RWPE2 (cell line): Measurements from ENCODE around the gene LAMB4.

Source experiments
- ATAC-seq: fragments of 200-7000 bp; cut with Tn5 transposase; 3 replicates; pipeline ENCODE4 v1.9.1; 2021; ENCODE audit warnings: low read depth
- DNase-seq: peaks from one replicate; pipeline ENCODE4 v3.0.0-alpha.2; 2020; ENCODE audit warnings: low spot score
- H3K27ac ChIP-seq: fragments of 450-650 bp; 2 replicates; pipeline ENCODE4 v1.5.1; 2017; ENCODE audit warnings: mild to moderate bottlenecking; ENCODE audit not compliant: poor library complexity, severe bottlenecking
- H3K27me3 ChIP-seq: fragments of 250-450 bp; sonication (Bioruptor Pico); 2 replicates; pipeline ENCODE4 v1.5.1; 2021; ENCODE audit warnings: mild to moderate bottlenecking, moderate library complexity; ENCODE audit not compliant: insufficient read depth, poor library complexity, severe bottlenecking
- H3K36me3 ChIP-seq: fragments of 250-450 bp; sonication (Bioruptor Pico); 2 replicates; pipeline ENCODE4 v1.5.1; 2020; ENCODE audit warnings: low read depth, mild to moderate bottlenecking, moderate library complexity
- H3K4me1 ChIP-seq: fragments of 250-450 bp; sonication (Bioruptor Pico); 2 replicates; pipeline ENCODE4 v1.5.1; 2021; ENCODE audit warnings: mild to moderate bottlenecking, moderate library complexity; ENCODE audit not compliant: insufficient read depth, poor library complexity, severe bottlenecking
- H3K4me3 ChIP-seq: fragments of 250-450 bp; sonication (Bioruptor Pico); 2 replicates; pipeline ENCODE4 v1.5.1; 2021; ENCODE audit warnings: mild to moderate bottlenecking, moderate library complexity; ENCODE audit not compliant: severe bottlenecking
- H3K9me3 ChIP-seq: fragments of 250-450 bp; sonication (Bioruptor Pico); 2 replicates; pipeline ENCODE4 v1.5.1; 2021; ENCODE audit warnings: mild to moderate bottlenecking, moderate library complexity; ENCODE audit not compliant: severe bottlenecking
- TF ChIP-seq, protein P1 (sequence below): fragments of 450-650 bp; IDR thresholded peaks from one replicate; pipeline ENCODE4 v1.5.1; 2017; ENCODE audit warnings: mild to moderate bottlenecking, moderate library complexity; ENCODE audit not compliant: poor library complexity, severe bottlenecking

The LAMB4 gene

DNA sequence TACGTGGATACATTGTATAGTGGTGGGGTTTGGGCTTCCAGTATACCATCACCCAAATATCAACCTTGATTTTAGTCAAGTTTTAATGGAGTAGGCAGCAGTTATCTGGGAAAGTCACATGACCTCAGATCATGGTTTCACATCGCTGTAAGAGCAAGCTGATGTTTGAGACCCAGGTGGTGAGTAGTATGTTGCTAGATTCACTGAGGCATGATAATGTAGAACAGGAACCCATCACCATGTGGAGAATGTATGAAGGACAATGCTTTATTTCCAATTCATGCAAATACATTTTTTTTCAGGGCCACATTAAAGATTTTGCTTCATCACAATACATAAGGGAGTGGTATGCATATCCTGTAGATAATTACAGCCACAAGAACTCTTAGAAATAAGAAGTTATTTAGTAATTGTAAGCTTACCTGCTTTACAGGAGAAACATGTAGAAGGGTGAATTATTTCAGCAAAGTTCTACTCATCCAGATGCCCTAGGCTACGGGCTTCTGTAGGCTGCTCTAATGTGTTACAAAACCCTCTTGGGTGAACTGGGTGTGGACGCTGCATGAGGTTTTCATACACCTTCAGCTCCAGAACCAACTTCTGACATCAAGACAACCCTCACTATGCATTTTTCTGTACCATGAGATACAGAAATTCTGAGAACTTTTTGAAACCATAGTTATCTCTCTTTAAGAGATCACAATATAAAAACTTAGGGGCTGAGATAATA is 27.6 kb upstream of the LAMB4 start:
- ATAC-seq, result peak; percentile 44; the same call in 1 of the 3 replicates
- H3K27ac ChIP-seq, result no peak overlapping the region

DNA sequence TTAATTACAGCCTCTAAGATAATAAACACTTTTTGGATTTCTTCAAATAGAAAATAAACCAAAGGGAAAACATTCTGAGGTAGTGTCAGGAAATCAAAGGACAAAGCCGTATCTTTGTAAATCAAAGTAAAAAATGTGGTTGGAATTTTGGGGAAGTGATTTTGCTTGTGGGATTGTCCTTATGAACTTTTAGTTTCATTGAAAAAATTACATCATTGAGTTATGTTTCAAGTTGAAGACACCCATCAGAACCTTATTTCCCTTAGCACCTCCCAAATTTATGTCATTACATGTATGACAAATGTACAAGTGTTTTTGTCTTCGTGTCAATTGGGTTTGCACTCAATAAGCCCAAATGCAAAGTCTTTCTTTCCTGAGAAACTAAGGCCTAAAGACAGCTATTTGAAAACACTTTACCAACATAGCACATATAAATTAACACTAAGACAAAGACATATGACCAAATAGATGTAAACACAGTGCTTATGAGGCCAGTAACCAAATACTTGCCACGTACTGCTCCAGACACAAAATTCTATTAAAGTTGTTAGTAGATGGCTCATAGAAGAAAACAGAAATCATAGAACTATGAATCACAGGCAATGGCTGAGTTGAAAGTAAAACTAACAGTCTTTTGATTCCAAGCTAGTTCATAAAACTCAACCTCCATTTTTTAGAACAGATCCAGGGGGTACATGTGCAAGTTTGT is 26.9 kb upstream of the LAMB4 start:
- TF ChIP-seq, protein P1, sequence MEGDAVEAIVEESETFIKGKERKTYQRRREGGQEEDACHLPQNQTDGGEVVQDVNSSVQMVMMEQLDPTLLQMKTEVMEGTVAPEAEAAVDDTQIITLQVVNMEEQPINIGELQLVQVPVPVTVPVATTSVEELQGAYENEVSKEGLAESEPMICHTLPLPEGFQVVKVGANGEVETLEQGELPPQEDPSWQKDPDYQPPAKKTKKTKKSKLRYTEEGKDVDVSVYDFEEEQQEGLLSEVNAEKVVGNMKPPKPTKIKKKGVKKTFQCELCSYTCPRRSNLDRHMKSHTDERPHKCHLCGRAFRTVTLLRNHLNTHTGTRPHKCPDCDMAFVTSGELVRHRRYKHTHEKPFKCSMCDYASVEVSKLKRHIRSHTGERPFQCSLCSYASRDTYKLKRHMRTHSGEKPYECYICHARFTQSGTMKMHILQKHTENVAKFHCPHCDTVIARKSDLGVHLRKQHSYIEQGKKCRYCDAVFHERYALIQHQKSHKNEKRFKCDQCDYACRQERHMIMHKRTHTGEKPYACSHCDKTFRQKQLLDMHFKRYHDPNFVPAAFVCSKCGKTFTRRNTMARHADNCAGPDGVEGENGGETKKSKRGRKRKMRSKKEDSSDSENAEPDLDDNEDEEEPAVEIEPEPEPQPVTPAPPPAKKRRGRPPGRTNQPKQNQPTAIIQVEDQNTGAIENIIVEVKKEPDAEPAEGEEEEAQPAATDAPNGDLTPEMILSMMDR, result no peak
- ATAC-seq (no peak), DNase-seq (no peak)
- no peak overlapping the region for H3K27ac ChIP-seq
- H3K4me3 ChIP-seq, result no peak overlapping the region
- H3K27me3 ChIP-seq, result no peaks in the 10 kb centered on the region
- no peaks in the 10 kb centered on the region for H3K36me3 ChIP-seq
- H3K9me3 ChIP-seq, result no peaks in the 10 kb centered on the region
- H3K4me1 ChIP-seq, result peaks cover 13% of the 10 kb centered on the region

More for the DNA sequence above, 27.6 kb upstream of the LAMB4 start:
- TF ChIP-seq, protein P1, result no peak
- Histone ChIP-seq H3K36me3 (no peaks in the 10 kb centered on the region), H3K4me1 (peaks cover 13% of the 10 kb centered on the region), H3K9me3 (no peaks in the 10 kb centered on the region), H3K27me3 (no peaks in the 10 kb centered on the region), H3K4me3 (no peak overlapping the region)
- DNase-seq, result no peak

DNA sequence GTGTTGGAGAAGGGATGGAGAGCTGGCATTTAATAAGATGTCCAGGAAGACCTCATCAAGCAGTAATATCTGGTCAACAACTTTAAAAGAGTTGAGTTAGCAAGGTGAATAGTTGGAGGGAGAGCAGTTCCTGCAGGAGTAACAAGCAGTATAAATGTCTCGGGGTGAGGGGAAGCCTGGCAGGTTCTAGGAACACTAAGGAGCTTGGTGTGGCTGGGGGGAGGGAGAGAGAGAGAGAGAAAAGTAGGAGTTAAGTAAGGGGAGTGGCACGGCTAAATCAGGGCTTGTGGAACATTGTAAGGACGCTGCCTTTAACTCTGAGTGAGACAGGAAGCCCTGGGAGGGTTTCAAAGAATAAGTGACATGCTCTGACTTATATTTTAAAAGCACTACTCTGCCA is 22.0 kb upstream of the LAMB4 start:
- no peak for ATAC-seq

DNA sequence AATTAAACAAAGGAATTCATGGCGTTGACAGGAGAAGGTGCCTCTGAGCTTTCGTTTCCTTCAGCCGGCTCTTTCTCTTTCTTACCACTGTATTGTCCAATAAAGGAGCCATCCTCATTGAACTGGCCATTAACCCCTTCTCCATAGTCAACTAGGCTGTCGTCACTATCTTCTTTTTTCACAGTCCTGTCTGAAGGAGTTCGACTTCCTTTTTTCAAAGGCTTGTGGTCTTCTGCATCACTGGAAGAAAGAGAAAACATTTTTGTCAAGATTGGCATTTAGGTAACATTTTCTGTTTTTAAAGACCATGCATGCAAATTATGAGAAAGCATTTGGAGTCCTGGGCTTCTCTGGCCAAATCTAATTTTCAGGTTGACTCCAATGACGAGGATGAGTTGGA is 19.7 kb upstream of the LAMB4 start:
- Histone ChIP-seq H3K36me3 (no peaks in the 10 kb centered on the region), H3K9me3 (no peaks in the 10 kb centered on the region), H3K4me3 (no peak overlapping the region), H3K27me3 (no peaks in the 10 kb centered on the region), H3K27ac (no peak overlapping the region), H3K4me1 (no peaks in the 10 kb centered on the region)
- no peak for ATAC-seq
- TF ChIP-seq, protein P1, result no peak
- DNase-seq, result no peak

More for the DNA sequence above, 22.0 kb upstream of the LAMB4 start:
- no peaks in the 10 kb centered on the region for H3K36me3 ChIP-seq
- no peaks in the 10 kb centered on the region for H3K27me3 ChIP-seq
- TF ChIP-seq, protein P1, result no peak
- no peaks in the 10 kb centered on the region for H3K4me1 ChIP-seq
- no peak for DNase-seq
- no peaks in the 10 kb centered on the region for H3K9me3 ChIP-seq
- H3K4me3 ChIP-seq, result no peak overlapping the region
- H3K27ac ChIP-seq, result no peak overlapping the region

DNA sequence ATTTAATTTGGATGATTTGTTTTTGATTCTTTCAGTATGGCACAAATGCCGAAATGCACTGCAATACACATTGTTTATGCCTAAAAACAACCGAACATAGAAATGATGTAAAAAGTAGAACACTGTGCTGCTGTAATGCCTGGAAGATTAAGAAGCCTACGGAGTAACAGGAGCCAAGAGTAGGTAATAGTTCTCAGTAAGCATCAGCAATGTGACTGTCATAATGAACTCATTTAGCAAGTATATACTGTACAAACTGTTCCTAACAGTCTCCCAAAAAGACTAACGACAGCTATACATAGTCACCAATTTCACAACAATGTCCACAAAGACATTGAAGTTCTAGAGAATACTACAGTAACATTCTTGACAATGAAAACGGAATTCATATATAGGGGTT is 19.0 kb upstream of the LAMB4 start:
- Histone ChIP-seq H3K4me3 (no peak overlapping the region), H3K36me3 (no peaks in the 10 kb centered on the region), H3K27ac (no peak overlapping the region), H3K27me3 (no peaks in the 10 kb centered on the region), H3K9me3 (no peaks in the 10 kb centered on the region), H3K4me1 (no peaks in the 10 kb centered on the region)
- DNase-seq, result no peak
- TF ChIP-seq, protein P1, result no peak
- ATAC-seq, result no peak
